ENCODE results near the gene ERBB4. TPM values are rescaled to one million over a fixed set of nuclear protein-coding genes. Genes with fewer than 3 reads are reported as not detected.

ERBB4 gene
- total RNA-seq, 2 experiments from 2014 or later = not detected

- DNase-seq (no peak), ATAC-seq (ENCODE audit: poor library complexity) (no peak)
- Histone ChIP-seq H3K27ac (ENCODE audit: low read depth in 1 of 2, low read length in 2 of 2) (no peak overlapping the region), H3K36me3 (ENCODE audit: insufficient read depth, low read length) (no peaks in the 10 kb centered on the region), H3K9me3 (ENCODE audit: control insufficient read depth in 1 of 2, insufficient read depth in 1 of 2, low read length in 2 of 2) (peaks cover 0 to 3% of the 10 kb centered on the region in 2 experiments), H3K4me3 (ENCODE audit: low read length) (no peak overlapping the region), H3K4me1 (ENCODE audit: insufficient read depth, low read length) (no peaks in the 10 kb centered on the region), H3K27me3 (ENCODE audit: control insufficient read depth in 1 of 2, insufficient read depth in 2 of 2, low read length in 2 of 2) (no peaks in the 10 kb centered on the region)
- Mint-ChIP-seq H3K9me3 (peaks cover 6% of the 10 kb centered on the region), H3K27ac (no peak overlapping the region), H3K4me3 (no peak overlapping the region), H3K36me3 (ENCODE audit: low read depth) (no peaks in the 10 kb centered on the region), H3K27me3 (no peaks in the 10 kb centered on the region), H3K4me1 (ENCODE audit: low read depth) (no peaks in the 10 kb centered on the region)
- intact Hi-C loops (cut with DNase I, micrococcal nuclease) = no loop called here
- CTCF ChIA-PET = no interaction called here
- POLR2A ChIA-PET = no interaction called here
- TF ChIP-seq CTCF (IDR thresholded peaks at IDR 0.05) = no peak
Observed at GRCh38 chr2:212173331-212173730, 365.3 kb downstream of the ERBB4 start.

- DNase-seq = no peak
Observed at GRCh38 chr2:212170382-212170781, 368.2 kb downstream of the ERBB4 start.

GRCh38 chr2:212158081-212158480, 380.5 kb downstream of the ERBB4 start:
- intact Hi-C loops (cut with DNase I, micrococcal nuclease) = no loop called here
- DNase-seq (no peak), ATAC-seq (ENCODE audit: poor library complexity) (no peak)
- no peaks in the 10 kb centered on the region for H3K4me1 ChIP-seq (ENCODE audit: insufficient read depth, low read length)
- Mint-ChIP-seq H3K27me3 (no peaks in the 10 kb centered on the region), H3K4me1 (ENCODE audit: low read depth) (no peaks in the 10 kb centered on the region), H3K36me3 (ENCODE audit: low read depth) (no peaks in the 10 kb centered on the region), H3K9me3 (no peaks in the 10 kb centered on the region), H3K4me3 (no peak overlapping the region), H3K27ac (no peak overlapping the region)
- no peak overlapping the region for H3K27ac ChIP-seq (ENCODE audit: low read depth in 1 of 2, low read length in 2 of 2)
- H3K27me3 ChIP-seq (ENCODE audit: control insufficient read depth in 1 of 2, insufficient read depth in 2 of 2, low read length in 2 of 2) = no peaks in the 10 kb centered on the region
- TF ChIP-seq CTCF (IDR thresholded peaks at IDR 0.05) = no peak
- POLR2A ChIA-PET = no interaction called here
- no peak overlapping the region for H3K4me3 ChIP-seq (ENCODE audit: low read length)
- no peaks in the 10 kb centered on the region for H3K36me3 ChIP-seq (ENCODE audit: insufficient read depth, low read length)
- CTCF ChIA-PET = no interaction called here
- no peaks in the 10 kb centered on the region for H3K9me3 ChIP-seq (ENCODE audit: control insufficient read depth in 1 of 2, insufficient read depth in 1 of 2, low read length in 2 of 2)

More at GRCh38 chr2:212170382-212170781, 368.2 kb downstream of the ERBB4 start:
- POLR2A ChIA-PET = no interaction called here
- H3K4me1 Mint-ChIP-seq (ENCODE audit: low read depth) = no peaks in the 10 kb centered on the region
- H3K9me3 Mint-ChIP-seq = peaks cover 9% of the 10 kb centered on the region
- no peak overlapping the region for H3K4me3 ChIP-seq (ENCODE audit: low read length)
- no peak for TF ChIP-seq CTCF (IDR thresholded peaks at IDR 0.05)
- intact Hi-C loops (cut with DNase I, micrococcal nuclease) = no loop called here
- H3K4me1 ChIP-seq (ENCODE audit: insufficient read depth, low read length) = no peaks in the 10 kb centered on the region
- CTCF ChIA-PET = no interaction called here
- no peaks in the 10 kb centered on the region for H3K36me3 Mint-ChIP-seq (ENCODE audit: low read depth)
- no peaks in the 10 kb centered on the region for H3K27me3 ChIP-seq (ENCODE audit: control insufficient read depth in 1 of 2, insufficient read depth in 2 of 2, low read length in 2 of 2)
- no peak overlapping the region for H3K4me3 Mint-ChIP-seq
- H3K27me3 Mint-ChIP-seq = no peaks in the 10 kb centered on the region
- H3K36me3 ChIP-seq (ENCODE audit: insufficient read depth, low read length) = no peaks in the 10 kb centered on the region
- H3K9me3 ChIP-seq (ENCODE audit: control insufficient read depth in 1 of 2, insufficient read depth in 1 of 2, low read length in 2 of 2) = peaks cover 0 to 3% of the 10 kb centered on the region in 2 experiments
- ATAC-seq (ENCODE audit: poor library complexity) = no peak
- H3K27ac ChIP-seq (ENCODE audit: low read depth in 1 of 2, low read length in 2 of 2) = no peak overlapping the region
- H3K27ac Mint-ChIP-seq = no peak overlapping the region

All from CD4-positive, alpha-beta T cell (primary cell).